NCI-H2081 treated with DMSO at 0.1 percent for 48 hours (cell line): ENCODE results near the gene RAC2.
"Not testable (repeated sequence)": the region's sequence is repeated elsewhere in the genome, so short reads cannot be mapped to it uniquely, and the experiment has no call there.

ENCODE experiments used
- DNase-seq: peaks from one replicate; lab custom pipeline; 2025; lab: John Stamatoyannopoulos, UW

RAC2 gene

GRCh38 chr22:37255558-37256006 lies 11.5 kb upstream of the RAC2 start:
- DNase-seq, result no peak

DNA sequence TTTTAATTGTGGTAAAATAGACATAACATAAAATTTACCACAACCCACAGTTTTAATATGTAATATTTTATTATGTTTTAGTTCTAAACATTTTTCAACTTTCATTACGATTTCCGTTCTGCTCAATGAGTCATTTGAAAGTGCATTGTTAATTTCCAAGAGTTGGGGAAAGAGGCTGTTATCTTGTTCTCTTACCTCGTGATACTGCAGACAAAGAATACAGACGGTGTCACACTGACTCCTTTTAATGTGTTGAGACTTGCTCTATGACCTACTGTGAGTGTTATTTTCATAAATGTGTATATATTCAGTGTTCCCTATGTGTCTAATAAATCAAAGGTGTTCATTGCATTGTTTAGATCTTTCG lies 10.8 kb upstream of the RAC2 start:
- DNase-seq, result no peak

DNA sequence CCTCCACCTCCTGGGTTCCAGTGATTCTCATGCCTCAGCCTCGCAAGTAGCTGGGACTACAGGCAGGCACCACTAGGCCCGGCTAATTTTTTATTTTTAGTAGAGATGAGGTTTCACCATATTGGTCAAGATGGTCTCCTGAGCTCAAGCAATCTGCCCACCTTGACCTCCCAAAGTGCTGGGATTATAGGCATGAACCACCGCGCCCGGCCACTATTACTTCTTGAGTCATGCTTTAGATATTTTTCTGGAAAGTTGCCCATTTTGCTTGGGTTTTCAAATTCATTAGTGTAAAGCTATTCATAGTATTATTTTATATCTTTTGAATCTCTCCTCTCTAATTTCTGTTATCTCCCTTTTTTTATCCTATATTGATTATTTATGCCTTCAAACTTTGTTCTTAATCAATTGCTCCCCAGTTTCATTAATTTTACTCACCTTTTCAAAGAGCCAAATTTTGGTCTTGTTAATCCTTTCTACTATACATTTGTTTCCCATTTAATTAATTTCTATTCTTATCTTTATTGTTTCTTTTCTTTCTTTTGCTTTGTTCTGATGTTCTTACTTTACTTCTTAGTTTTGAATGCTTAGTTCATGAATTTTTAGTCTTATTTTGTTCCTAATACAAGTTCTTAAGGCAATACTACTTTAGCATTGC lies 10.3 kb upstream of the RAC2 start:
- no peak for DNase-seq

GRCh38 chr22:37253126-37253660 lies 9.1 kb upstream of the RAC2 start:
- DNase-seq, result no peak

DNA sequence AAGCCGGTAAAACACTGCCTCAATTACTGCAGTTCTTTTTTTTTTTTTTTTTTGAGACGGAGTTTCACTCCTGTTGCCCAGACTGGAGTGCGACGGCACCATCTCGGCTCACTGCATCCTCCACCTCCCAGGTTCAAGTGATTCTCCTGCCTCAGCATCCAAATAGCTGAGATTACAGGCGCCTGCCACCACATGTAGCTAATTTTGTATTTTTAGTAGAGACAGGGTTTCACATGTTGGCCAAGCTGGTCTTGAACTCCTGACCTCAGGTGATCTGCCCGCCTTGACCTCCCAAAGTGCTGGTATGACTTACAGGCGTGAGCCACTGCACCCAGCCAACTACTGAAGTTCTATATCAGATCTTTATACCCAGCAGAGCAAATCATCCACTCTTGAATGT lies 7.8 kb upstream of the RAC2 start:
- not testable (repeated sequence) for DNase-seq

DNA sequence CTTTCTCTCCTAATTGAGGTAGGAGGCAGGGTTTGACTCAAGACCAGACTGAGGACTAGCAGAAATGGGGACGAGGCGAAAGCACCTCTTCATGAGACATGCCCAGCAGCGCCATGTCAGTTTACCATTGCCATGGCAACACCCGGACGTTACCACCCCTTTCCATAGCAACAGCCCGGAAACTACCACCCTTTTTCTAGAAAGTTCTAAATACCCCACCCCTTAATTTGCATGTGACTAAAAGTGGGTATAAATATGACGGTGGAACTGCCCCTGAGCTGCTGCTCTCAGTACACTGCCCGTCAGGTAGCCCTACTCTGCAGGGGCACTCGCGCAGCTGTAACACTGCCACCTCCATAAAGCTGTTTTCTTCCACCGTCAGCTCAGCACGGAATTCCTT lies 5.9 kb upstream of the RAC2 start:
- DNase-seq, result no peak

DNA sequence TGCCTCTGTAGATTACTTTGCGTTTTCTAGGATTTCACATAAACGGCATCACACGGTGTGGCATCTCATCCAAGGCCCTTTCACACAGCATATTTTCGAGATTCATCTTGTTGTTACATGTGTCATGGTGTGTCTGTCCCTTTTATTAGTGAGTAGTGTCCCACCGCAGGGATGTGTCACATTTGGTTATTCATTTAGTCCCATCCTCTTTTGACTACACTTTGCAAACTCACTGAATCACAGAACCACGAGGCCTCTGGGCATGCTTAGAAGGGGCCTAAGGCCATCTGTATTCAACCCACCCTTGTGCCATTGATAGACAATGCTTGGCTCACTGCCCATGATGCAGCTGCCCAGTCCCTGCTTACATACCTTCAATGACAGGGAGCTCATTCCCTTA lies 4.2 kb upstream of the RAC2 start:
- no peak for DNase-seq

DNA sequence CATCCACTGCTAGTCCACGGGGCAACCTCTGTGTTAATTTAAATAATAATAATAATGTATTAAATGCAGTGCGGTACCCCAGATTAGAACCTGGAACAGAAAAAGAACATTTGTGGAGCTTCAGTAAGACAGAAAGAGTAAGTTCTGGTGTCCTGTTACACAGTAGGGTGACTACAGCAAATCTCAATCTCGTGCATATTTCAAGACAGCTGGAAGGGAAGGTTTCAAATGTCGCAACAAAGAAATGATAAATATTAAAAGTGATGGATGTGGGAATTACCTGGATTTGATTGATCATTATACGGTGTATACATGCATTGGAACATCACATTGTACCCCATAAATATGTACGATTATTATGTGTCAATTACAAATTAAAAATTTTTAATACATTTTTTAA lies 1.7 kb upstream of the RAC2 start:
- no peak for DNase-seq

- DNase-seq, result no peak
Measured at GRCh38 chr22:37244922-37245722, 1.1 kb upstream of the RAC2 start.

DNA sequence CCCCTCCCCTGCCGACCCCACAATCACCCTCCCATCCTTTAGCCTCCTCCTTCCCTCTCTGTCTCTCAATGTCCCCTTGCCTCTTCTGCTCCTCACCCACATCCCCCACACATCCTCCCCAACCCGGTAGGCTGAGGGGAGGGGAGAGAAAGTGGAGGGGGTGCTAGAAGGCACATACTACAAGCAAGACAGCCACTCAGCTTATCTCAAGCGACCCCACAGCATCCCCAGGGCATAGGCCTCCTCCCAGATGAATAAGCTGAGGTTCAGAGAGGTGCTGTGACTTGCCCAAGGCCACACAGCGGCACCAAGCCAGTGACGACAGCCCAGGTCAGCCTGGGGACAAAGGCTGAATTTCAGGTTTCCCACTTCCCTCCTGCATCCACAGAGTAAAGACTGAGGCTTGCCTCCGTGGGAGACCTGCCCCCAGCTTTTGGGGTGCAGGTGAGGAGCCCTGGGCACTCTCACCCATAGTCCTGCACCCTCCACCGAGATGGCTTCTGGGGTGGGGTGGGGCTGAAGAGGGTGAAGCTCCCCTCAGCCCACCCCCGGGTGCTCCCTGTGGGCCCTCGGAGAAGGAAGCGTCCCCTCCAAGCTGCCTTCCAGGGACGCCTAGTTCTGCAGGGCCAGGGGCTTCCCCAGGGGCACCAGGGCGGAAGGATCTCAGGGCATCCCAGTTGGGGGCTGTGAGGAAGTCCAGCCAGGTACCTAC lies 511 bp downstream of the RAC2 start:
- no peak for DNase-seq

- DNase-seq, result no peak
Measured at GRCh38 chr22:37242395-37242918, 1.6 kb downstream of the RAC2 start.

DNA sequence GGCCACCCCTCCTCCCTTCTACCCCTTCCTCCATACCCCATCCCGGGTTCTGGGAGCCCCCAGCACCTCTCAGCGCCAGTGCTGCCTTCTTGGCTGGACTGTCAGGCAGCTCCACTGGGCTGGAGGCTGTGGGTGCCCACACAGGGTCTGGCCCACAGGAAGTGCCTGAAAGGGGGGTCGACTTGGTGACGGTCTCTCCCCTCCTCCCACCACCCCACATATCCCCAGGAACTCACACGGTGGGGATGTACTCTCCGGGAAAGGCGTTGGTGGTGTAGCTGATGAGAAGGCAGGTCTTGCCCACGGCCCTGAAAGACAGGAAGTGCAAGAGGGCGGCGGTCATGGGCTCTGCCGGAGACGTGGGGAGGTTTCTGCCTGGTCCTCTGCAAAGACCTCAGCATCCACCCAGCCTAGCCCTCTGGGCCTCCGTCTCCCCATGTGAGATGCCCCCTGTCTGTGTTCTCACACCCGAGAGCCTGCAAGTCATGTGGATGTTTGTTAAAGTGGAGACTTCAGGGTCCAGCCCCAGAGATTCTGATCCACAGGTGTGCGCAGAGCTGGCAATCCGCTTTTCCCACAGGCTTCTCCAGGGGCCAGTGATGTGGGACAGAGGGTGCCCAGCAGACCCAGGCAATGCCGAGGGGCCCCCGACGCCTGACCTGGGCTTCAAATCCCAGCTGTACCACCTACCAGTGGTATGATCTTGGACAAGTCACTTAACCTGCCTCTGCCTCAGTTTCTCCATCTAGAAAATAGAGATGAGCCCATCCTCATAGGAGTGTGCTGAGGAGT lies 2.5 kb downstream of the RAC2 start:
- no peak for DNase-seq

- no peak for DNase-seq
Measured at GRCh38 chr22:37240941-37241320, 3.1 kb downstream of the RAC2 start.

GRCh38 chr22:37240240-37240940 lies 3.7 kb downstream of the RAC2 start:
- DNase-seq, result no peak

DNA sequence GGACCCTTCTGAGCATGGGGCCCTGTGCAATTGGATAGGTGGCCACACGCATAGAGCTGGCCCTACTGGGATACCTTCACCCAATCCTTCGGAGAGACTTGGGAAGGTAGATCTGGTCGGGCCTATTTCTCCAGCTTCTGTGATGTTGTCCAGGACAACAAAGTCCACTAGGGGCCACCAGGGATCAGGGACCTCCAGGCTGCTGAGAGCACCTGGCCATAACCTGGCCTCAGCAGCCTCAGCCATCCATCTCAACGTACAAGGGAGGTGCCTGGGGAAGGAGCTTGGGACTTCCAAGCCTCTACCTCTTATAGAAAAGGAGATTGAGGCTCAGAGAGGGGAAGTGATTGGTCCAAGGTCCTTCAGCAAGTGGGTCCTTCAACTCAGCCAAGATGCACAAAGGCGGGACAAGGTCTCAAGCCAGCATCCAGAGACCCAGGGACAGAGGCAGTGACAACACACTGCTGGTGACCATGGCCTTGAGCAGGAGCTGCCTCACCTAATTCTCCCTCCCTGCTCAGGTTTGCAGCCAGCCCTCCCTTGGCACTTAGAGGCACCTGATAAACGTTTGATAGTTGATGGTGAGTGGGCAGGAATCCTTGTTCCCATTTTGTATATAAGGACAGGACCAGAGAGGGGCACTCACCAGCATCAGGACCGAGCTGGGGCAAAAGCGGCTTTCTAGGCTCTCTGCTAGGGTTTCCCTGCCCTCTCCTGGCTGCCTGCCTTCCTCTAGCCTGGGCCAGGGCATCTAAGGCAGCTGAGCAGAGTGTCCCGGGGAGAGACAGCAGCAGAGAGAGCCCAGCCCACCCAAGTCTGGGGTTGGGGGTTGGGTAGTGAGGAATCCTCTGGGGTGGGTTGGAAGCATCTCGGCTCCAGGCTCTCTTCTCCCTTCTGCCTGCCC lies 4.5 kb downstream of the RAC2 start:
- no peak for DNase-seq

GRCh38 chr22:37237371-37238268 lies 6.4 kb downstream of the RAC2 start:
- no peak for DNase-seq

DNA sequence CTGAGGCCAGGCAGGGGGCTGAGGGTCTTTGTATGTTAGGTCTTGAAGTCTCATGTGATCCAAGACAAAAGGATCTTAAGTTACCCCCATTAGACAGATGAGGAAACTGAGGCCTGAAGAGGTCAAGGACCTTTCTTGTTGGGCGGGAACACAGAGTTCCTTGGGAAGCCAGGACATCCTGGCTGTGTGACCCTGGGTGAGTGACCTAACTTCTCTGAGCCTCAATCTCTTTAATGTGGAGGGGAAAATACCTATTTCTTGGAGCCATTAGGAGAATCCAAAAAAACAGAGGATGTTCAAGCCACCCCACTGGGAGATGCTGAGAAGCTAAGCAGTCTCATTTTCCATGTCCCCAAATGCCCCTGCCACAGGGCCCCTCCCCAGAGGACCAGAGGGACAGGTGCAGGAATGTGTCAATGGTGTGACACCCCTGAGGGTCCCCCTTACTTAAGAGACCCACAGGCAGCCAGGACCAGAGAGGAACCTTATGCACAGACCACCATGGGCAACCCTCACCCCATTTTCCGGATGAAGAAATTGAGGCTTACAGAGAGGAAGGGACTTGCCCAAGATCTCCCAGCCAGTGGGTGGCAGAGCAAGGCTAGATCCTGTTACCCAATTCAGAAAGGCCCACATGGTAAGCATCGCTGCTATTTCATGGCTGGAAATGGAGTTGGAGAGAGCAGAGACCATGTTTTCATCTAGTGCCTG lies 8.0 kb downstream of the RAC2 start:
- DNase-seq, result no peak
